ENCODE data around the gene SIGLEC7.

DNA sequence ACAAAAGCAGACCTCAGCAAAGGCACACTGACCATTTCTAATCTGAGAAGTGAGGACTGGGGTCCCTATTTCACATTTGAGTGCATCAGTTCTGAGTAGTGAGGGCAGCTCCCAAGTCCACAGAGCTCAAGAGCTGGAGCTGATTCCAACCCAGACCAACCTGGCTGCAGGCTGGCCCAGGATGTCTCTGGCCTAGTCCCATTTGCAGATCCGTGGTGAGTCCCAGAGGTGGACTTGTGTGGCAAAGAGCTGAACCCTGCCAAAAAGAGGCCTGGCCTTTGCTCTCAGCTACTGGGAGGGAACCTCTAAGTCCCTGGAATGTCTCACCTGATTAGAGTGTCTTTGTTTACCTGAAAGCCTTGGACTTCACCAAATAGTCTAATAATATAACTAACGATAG, 14.6 kb downstream of the SIGLEC7 start:
- TF ChIP-seq, protein P1, sequence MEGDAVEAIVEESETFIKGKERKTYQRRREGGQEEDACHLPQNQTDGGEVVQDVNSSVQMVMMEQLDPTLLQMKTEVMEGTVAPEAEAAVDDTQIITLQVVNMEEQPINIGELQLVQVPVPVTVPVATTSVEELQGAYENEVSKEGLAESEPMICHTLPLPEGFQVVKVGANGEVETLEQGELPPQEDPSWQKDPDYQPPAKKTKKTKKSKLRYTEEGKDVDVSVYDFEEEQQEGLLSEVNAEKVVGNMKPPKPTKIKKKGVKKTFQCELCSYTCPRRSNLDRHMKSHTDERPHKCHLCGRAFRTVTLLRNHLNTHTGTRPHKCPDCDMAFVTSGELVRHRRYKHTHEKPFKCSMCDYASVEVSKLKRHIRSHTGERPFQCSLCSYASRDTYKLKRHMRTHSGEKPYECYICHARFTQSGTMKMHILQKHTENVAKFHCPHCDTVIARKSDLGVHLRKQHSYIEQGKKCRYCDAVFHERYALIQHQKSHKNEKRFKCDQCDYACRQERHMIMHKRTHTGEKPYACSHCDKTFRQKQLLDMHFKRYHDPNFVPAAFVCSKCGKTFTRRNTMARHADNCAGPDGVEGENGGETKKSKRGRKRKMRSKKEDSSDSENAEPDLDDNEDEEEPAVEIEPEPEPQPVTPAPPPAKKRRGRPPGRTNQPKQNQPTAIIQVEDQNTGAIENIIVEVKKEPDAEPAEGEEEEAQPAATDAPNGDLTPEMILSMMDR (IDR thresholded peaks at IDR 0.05), result no peak
- TF ChIP-seq EP300 (IDR thresholded peaks at IDR 0.05), result no peak
- no peak for TF ChIP-seq POLR2A (IDR thresholded peaks at IDR 0.05)
